Measurements from ENCODE around the gene C2orf72. TPM values are rescaled to one million over a fixed set of nuclear protein-coding genes. Genes with fewer than 3 reads are reported as not detected.

The C2orf72 gene
- total RNA-seq, 4 donors from 2014 or later = 15.9 to 52.7 (median 23.6) TPM

GRCh38 chr2:231013820-231014219 lies 23.5 kb upstream of the C2orf72 start:
- WGBS, 2 donors (ENCODE audit: low coverage in 1 of 2) = 17 to 19% methylated on average over 2 to 3 of the region's 3 CpGs
- H3K27ac ChIP-seq = no peak overlapping the region
- in situ Hi-C loops (cut with MboI; ENCODE audit: low pct_ligation_motif_present in 1 of 4, low pct_unique_long_range_greater_than_20kb in 1 of 4, low sequenced_read_pairs in 3 of 4) = no loop called here
- no peak for DNase-seq
- no peaks in the 10 kb centered on the region for H3K9me3 ChIP-seq
- no peaks in the 10 kb centered on the region for H3K27me3 ChIP-seq
- no peaks in the 10 kb centered on the region for H3K36me3 ChIP-seq
- H3K4me3 ChIP-seq = no peak overlapping the region
- intact Hi-C loops (cut with DNase I; ENCODE audit: low total_unique reads) = no loop called here
- TF ChIP-seq POLR2AphosphoS5 (IDR thresholded peaks at IDR 0.05) (no peak), POLR2A (IDR thresholded peaks at IDR 0.05) (no peak), CTCF (IDR thresholded peaks at IDR 0.05) (no peak), EP300 (IDR thresholded peaks at IDR 0.05; ENCODE audit: low read depth) (no peak)
- H3K4me1 ChIP-seq = no peaks in the 10 kb centered on the region

- WGBS, 2 donors (ENCODE audit: low coverage in 1 of 2) = 65 to 100% methylated on average over 1 to 7 of the region's 7 CpGs
Measured at GRCh38 chr2:231015478-231015877, 21.8 kb upstream of the C2orf72 start.

GRCh38 chr2:231015926-231016325 lies 21.4 kb upstream of the C2orf72 start:
- WGBS, 2 donors (ENCODE audit: low coverage in 1 of 2) = 86% methylated on average over 3 of the region's 3 CpGs; no CpG with 5 or more reads in 1 of the 2 donors
- no peaks in the 10 kb centered on the region for H3K9me3 ChIP-seq
- in situ Hi-C loops (cut with MboI; ENCODE audit: low pct_ligation_motif_present in 1 of 4, low pct_unique_long_range_greater_than_20kb in 1 of 4, low sequenced_read_pairs in 3 of 4) (no loop called here), intact Hi-C loops (cut with DNase I; ENCODE audit: low total_unique reads) (no loop called here)
- no peak overlapping the region for H3K27ac ChIP-seq
- no peak for DNase-seq
- H3K36me3 ChIP-seq = no peaks in the 10 kb centered on the region
- H3K27me3 ChIP-seq = no peaks in the 10 kb centered on the region
- TF ChIP-seq POLR2AphosphoS5 (IDR thresholded peaks at IDR 0.05) (no peak), POLR2A (IDR thresholded peaks at IDR 0.05) (no peak), CTCF (IDR thresholded peaks at IDR 0.05) (no peak), EP300 (IDR thresholded peaks at IDR 0.05; ENCODE audit: low read depth) (no peak)
- no peak overlapping the region for H3K4me3 ChIP-seq
- no peaks in the 10 kb centered on the region for H3K4me1 ChIP-seq

More at GRCh38 chr2:231015478-231015877, 21.8 kb upstream of the C2orf72 start:
- TF ChIP-seq POLR2AphosphoS5 (IDR thresholded peaks at IDR 0.05) (no peak), POLR2A (IDR thresholded peaks at IDR 0.05) (no peak), CTCF (IDR thresholded peaks at IDR 0.05) (no peak), EP300 (IDR thresholded peaks at IDR 0.05; ENCODE audit: low read depth) (no peak)
- no peaks in the 10 kb centered on the region for H3K4me1 ChIP-seq
- intact Hi-C loops (cut with DNase I; ENCODE audit: low total_unique reads) (no loop called here), in situ Hi-C loops (cut with MboI; ENCODE audit: low pct_ligation_motif_present in 1 of 4, low pct_unique_long_range_greater_than_20kb in 1 of 4, low sequenced_read_pairs in 3 of 4) (no loop called here)
- H3K27ac ChIP-seq = no peak overlapping the region
- H3K27me3 ChIP-seq = no peaks in the 10 kb centered on the region
- no peak for DNase-seq
- H3K36me3 ChIP-seq = no peaks in the 10 kb centered on the region
- no peak overlapping the region for H3K4me3 ChIP-seq
- H3K9me3 ChIP-seq = no peaks in the 10 kb centered on the region

GRCh38 chr2:231016566-231017230 lies 20.6 kb upstream of the C2orf72 start:
- Histone ChIP-seq H3K27ac (no peak overlapping the region), H3K4me1 (no peaks in the 10 kb centered on the region), H3K36me3 (no peaks in the 10 kb centered on the region), H3K27me3 (no peaks in the 10 kb centered on the region), H3K9me3 (no peaks in the 10 kb centered on the region), H3K4me3 (no peak overlapping the region)
- intact Hi-C loops (cut with DNase I; ENCODE audit: low total_unique reads) = no loop called here
- 82 to 90% methylated on average over 2 to 6 of the region's 6 CpGs for WGBS, 2 donors (ENCODE audit: low coverage in 1 of 2)
- TF ChIP-seq EP300 (IDR thresholded peaks at IDR 0.05; ENCODE audit: low read depth) (no peak), POLR2AphosphoS5 (IDR thresholded peaks at IDR 0.05) (no peak), CTCF (IDR thresholded peaks at IDR 0.05) (no peak), POLR2A (IDR thresholded peaks at IDR 0.05) (no peak)
- in situ Hi-C loops (cut with MboI; ENCODE audit: low pct_ligation_motif_present in 1 of 4, low pct_unique_long_range_greater_than_20kb in 1 of 4, low sequenced_read_pairs in 3 of 4) = no loop called here
- no peak for DNase-seq

Measured in transverse colon (tissue), 4 donors.